Fibroblast of pulmonary artery (primary cell): ENCODE measurements around the gene KCNS3.
A peak's percentile ranks its signal among the peaks of the same experiment; 100 is the strongest.

ENCODE experiments used
- DNase-seq: peaks from one replicate; pipeline ENCODE4 v3.0.0-alpha.2; 2010; ENCODE audit warnings: low read depth
- H3K4me3 ChIP-seq: replicated peaks from 2 replicates; pipeline ENCODE4 v1.5.1; 2011; ENCODE audit warnings: low read depth, mild to moderate bottlenecking, control low read depth, low read length, moderate library complexity
- TF ChIP-seq, protein P1 (sequence below): IDR thresholded peaks from 2 replicates; pipeline ENCODE4 v1.5.1; 2011; ENCODE audit warnings: mild to moderate bottlenecking, control low read depth, low read length, inconsistent platforms; ENCODE audit errors: missing control alignments

Gene KCNS3

DNA sequence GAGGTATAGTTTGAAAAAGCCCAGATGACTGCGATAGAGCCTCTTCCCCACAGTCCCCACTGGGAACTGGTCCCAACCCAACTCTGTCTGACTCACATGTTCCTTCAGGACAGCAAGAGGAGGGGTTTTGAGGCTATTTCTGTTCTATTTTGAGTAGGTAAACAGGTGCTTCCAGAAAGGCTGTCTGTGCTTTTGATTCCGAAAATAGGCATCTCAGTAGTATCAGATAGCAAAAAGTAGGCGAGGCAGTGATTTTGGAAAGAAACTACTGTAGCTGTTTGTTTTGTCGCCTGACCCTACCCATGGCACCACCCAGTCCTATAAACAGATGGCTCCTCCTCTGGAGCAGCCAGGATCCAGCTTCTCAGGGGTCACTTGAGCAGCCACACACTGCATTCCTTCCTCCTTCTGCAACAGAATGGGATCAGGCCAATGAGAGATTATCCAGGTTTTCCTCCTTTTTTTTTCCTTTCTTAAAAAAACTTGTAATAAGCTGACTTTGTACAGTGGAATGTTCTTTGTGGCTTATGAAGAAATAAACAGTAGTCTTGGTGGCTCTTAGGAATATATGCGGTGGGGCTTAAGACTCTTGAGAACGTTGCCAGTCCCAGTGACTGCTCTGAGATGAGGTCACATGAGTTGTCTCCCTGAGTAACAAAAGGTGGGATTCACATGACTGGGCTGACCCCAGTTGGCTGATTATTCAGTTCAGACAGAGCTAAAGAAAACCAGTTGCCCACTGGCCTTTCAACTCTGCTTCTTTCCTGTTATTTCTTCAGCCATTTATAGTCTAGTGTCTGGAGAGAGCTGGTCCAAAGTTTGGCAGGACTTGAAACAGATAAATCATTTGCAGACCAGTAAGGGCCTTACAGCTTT is 98.6 kb downstream of the KCNS3 start:
- no peak overlapping the region for H3K4me3 ChIP-seq
- TF ChIP-seq, protein P1, sequence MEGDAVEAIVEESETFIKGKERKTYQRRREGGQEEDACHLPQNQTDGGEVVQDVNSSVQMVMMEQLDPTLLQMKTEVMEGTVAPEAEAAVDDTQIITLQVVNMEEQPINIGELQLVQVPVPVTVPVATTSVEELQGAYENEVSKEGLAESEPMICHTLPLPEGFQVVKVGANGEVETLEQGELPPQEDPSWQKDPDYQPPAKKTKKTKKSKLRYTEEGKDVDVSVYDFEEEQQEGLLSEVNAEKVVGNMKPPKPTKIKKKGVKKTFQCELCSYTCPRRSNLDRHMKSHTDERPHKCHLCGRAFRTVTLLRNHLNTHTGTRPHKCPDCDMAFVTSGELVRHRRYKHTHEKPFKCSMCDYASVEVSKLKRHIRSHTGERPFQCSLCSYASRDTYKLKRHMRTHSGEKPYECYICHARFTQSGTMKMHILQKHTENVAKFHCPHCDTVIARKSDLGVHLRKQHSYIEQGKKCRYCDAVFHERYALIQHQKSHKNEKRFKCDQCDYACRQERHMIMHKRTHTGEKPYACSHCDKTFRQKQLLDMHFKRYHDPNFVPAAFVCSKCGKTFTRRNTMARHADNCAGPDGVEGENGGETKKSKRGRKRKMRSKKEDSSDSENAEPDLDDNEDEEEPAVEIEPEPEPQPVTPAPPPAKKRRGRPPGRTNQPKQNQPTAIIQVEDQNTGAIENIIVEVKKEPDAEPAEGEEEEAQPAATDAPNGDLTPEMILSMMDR = no peak
- peak; percentile 80 for DNase-seq

GRCh38 chr2:17979707-17980106 is 101.2 kb downstream of the KCNS3 start:
- no peak for DNase-seq
- TF ChIP-seq, protein P1 = no peak
- H3K4me3 ChIP-seq = no peak overlapping the region

DNA sequence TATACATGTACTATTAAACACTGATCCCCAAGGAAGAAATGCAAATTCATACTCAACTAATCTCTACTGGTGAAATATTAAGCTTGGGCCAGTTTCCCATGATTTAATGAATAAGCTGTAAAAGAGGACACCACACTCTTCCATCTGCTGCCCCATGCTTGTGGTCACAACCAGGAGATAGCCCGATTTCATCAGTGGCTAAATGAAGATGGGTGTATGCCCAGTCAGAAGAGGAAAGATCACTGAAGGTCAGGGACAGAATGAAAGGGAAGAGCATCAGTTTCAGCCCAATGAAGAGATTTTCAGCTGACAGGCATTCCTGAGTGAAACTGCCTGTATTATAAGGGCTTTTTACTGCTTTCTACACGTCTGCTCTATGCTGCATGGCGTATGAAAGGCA is 103.5 kb downstream of the KCNS3 start:
- H3K4me3 ChIP-seq = no peak overlapping the region
- TF ChIP-seq, protein P1 = no peak
- DNase-seq = no peak
